Breast epithelium (tissue), 3 donors: ENCODE measurements around the gene SIX3.

ENCODE experiments used
- POLR2AphosphoS5 ChIP-seq, 3 donors: sonication (generic); formaldehyde crosslinking; IDR thresholded peaks; one replicate each; pipeline ENCODE4 v1.6.1; 2017; ENCODE audit warnings: antibody characterized with exemption in 3 of 3
- TF ChIP-seq, protein P1 (sequence below), 3 donors: fragments of 450-650 bp; IDR thresholded peaks; one replicate each; pipeline ENCODE4 v1.5.1; 2016 to 2017; ENCODE audit warnings: antibody characterized with exemption in 3 of 3, mild to moderate bottlenecking in 3 of 3, moderate library complexity in 3 of 3

DNA sequence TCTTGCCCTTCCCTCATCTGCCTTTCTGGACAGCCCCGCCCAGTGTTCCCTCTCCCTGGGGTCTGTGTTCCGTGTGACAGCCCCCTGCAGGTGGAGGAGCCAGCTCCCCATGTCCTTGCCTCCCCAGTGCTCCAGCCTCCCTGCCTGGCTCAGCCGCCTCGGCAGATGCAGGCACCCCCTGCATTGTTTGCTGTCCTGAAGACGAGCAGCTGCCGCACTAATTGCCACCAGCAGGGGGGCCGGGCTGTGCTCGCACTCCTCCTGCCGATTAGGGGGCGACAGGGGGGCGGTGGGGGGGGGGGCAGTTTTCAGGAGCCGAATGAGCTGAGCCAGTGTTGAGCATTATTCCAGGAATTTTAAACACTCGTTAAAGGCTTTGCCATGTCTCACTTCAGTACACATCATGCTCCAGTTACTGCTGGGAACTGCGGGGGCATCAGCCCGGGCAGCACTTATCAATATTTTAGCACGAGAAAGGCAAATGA is 23.3 kb downstream of the SIX3 start:
- TF ChIP-seq, protein P1, sequence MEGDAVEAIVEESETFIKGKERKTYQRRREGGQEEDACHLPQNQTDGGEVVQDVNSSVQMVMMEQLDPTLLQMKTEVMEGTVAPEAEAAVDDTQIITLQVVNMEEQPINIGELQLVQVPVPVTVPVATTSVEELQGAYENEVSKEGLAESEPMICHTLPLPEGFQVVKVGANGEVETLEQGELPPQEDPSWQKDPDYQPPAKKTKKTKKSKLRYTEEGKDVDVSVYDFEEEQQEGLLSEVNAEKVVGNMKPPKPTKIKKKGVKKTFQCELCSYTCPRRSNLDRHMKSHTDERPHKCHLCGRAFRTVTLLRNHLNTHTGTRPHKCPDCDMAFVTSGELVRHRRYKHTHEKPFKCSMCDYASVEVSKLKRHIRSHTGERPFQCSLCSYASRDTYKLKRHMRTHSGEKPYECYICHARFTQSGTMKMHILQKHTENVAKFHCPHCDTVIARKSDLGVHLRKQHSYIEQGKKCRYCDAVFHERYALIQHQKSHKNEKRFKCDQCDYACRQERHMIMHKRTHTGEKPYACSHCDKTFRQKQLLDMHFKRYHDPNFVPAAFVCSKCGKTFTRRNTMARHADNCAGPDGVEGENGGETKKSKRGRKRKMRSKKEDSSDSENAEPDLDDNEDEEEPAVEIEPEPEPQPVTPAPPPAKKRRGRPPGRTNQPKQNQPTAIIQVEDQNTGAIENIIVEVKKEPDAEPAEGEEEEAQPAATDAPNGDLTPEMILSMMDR (IDR thresholded peaks at IDR 0.05): no peak
- no peak for TF ChIP-seq POLR2AphosphoS5 (IDR thresholded peaks at IDR 0.05)
